Panc1 (cell line): ENCODE results near the gene C16orf90. TPM values are rescaled to one million over a fixed set of nuclear protein-coding genes. Genes with fewer than 3 reads are reported as not detected.

Source experiments
- ATAC-seq: fragments of 200-7000 bp; cut with Tn5 transposase; 2 replicates; pipeline ENCODE4 v1.9.1; 2020; ENCODE audit warnings: mild to moderate bottlenecking, moderate library complexity
- BruUV-seq: library from RNA; stranded (reverse); fragments of 400-500 nt; replicated peaks from 2 replicates; lab custom pipeline; 2021; lab: Mats Ljungman, UMichigan
- CTCF ChIA-PET: fragments of 300-600 bp; sonication (Branson Sonifier 250); formaldehyde crosslinking; loops from one replicate; lab custom pipeline; 2022; ENCODE audit warnings: antibody characterized with exemption; lab: Charles Lee
- POLR2A ChIA-PET: fragments of 300-600 bp; sonication (Branson Sonifier 250); formaldehyde crosslinking; loops from one replicate; lab custom pipeline; 2022; ENCODE audit warnings: antibody characterized with exemption; lab: Charles Lee
- DNase-seq: peaks from one replicate; pipeline ENCODE4 v3.0.0-alpha.2; 2010; ENCODE audit warnings: low read depth, low spot score
- H3K27ac ChIP-seq: 2 replicates; pipeline ENCODE4 v1.5.1; 2011; ENCODE audit warnings: mild to moderate bottlenecking, low read length, inconsistent platforms
- H3K27me3 ChIP-seq: fragments of 200-500 bp; sonication (Bioruptor generic); 2 replicates; pipeline ENCODE4 v1.6.0; 2014; ENCODE audit warnings: low read length, inconsistent platforms; ENCODE audit not compliant: control insufficient read depth, insufficient read depth
- H3K36me3 ChIP-seq: fragments of 200-500 bp; sonication (Bioruptor generic); 2 replicates; pipeline ENCODE4 v1.5.1; 2014; ENCODE audit warnings: inconsistent platforms, mild to moderate bottlenecking, low read length, moderate library complexity; ENCODE audit not compliant: control insufficient read depth, insufficient read depth
- H3K4me1 ChIP-seq: 2 replicates; pipeline ENCODE4 v1.5.1; 2011; ENCODE audit warnings: inconsistent platforms, mild to moderate bottlenecking, low read length, moderate library complexity; ENCODE audit not compliant: control insufficient read depth, insufficient read depth
- H3K4me3 ChIP-seq, 2 experiments: 2 replicates each; pipeline ENCODE4 v1.5.1; 2011 to 2012; ENCODE audit warnings: low read depth in 2 of 2, low read length in 2 of 2, mild to moderate bottlenecking in 2 of 2, inconsistent platforms in 1 of 2, moderate library complexity in 1 of 2
- H3K9me3 ChIP-seq: fragments of 200-500 bp; sonication (Bioruptor generic); 2 replicates; pipeline ENCODE4 v1.5.1; 2014; ENCODE audit warnings: low read depth, mild to moderate bottlenecking, inconsistent platforms, low read length, moderate library complexity; ENCODE audit not compliant: control insufficient read depth, insufficient read depth
- POLR2AphosphoS5 ChIP-seq: IDR thresholded peaks from 2 replicates; pipeline ENCODE4 v1.6.1; 2012; ENCODE audit warnings: mild to moderate bottlenecking, low read depth, low read length, moderate library complexity
- SIN3A ChIP-seq: IDR thresholded peaks from 2 replicates; pipeline ENCODE4 v1.6.1; 2012; ENCODE audit warnings: low read depth, mild to moderate bottlenecking, low read length, moderate library complexity, borderline replicate concordance; ENCODE audit not compliant: insufficient read depth
- TCF7L2 ChIP-seq: IDR thresholded peaks from 2 replicates; pipeline ENCODE4 v1.6.1; 2011; ENCODE audit warnings: mild to moderate bottlenecking, low read depth, low read length, inconsistent platforms
- in situ Hi-C: cut with HindIII; loops from 2 replicates; pipeline ENCODE4 v1.10.0; 2016; ENCODE audit warnings: low sequenced_read_pairs, low pct_unique_long_range_greater_than_20kb
- intact Hi-C: fragments of 100-400 bp; cut with micrococcal nuclease; formaldehyde crosslinking; loops from one replicate; pipeline ENCODE4 v1.10.0; 2022; ENCODE audit not compliant: unreplicated experiment
- total RNA-seq: library from RNA; stranded (reverse); gene quantifications from one replicate; pipeline ENCODE4 v1.2.1, GENCODE V29; 2021; ENCODE audit not compliant: unreplicated experiment
- TF ChIP-seq, protein P1 (sequence below), 2 experiments: IDR thresholded peaks; 2 replicates each; pipeline ENCODE4 v1.6.1; 2011 to 2012; ENCODE audit warnings: low read depth in 2 of 2, control low read depth in 1 of 2, low read length in 1 of 2, mild to moderate bottlenecking in 1 of 2, moderate library complexity in 1 of 2; ENCODE audit not compliant: insufficient read depth in 1 of 2
- TF ChIP-seq, protein P2 (sequence below): fragments of 450-650 bp; IDR thresholded peaks from 2 replicates; pipeline ENCODE4 v1.5.1; 2017; ENCODE audit warnings: mild to moderate bottlenecking

The C16orf90 gene
- total RNA-seq, 1 experiment from 2014 or later, result not detected

DNA sequence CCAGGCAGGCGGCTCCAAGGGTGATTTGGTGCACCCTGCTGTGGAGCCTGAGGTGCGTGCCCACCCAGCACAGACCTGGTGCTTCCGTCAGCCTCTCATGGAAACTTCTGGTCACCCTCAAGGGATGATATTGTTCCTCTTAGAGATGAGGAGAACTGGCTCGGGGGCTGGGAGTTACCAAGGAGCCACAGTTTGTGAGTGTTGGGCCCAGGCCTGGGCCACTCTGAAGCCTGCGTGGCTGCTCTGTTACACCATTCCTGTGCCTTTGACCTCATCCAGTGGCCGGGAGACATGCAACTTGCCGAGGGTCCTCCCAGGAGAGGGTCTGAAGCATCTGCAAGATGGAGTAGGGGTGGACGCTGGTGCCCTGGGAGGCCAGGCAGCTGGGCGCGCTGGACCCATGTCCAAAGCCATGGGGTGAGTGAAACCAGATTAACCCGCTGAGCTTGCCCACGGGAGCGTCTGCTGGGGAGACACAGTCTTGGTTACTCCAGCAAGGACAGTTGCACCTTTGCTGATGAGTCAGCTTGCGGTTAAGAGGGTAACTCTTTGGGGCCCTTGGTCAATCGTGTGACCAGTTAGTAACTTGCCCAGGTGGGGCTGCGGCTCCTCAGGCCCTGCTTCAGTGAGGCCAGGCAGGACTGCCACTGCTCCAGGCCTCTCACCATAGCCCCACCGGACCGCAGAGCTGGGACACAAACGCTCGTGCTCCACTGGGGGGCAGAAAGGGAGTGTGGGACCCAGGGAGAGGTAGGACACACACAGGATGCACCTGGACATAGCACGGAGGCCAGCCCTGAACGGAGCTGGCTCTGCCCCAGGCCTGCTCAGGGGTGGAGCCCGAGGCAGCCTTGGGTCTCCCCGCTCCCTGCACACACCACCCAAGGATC lies 7.5 kb downstream of the C16orf90 start:
- ATAC-seq, result no peak
- TF ChIP-seq, protein P1, sequence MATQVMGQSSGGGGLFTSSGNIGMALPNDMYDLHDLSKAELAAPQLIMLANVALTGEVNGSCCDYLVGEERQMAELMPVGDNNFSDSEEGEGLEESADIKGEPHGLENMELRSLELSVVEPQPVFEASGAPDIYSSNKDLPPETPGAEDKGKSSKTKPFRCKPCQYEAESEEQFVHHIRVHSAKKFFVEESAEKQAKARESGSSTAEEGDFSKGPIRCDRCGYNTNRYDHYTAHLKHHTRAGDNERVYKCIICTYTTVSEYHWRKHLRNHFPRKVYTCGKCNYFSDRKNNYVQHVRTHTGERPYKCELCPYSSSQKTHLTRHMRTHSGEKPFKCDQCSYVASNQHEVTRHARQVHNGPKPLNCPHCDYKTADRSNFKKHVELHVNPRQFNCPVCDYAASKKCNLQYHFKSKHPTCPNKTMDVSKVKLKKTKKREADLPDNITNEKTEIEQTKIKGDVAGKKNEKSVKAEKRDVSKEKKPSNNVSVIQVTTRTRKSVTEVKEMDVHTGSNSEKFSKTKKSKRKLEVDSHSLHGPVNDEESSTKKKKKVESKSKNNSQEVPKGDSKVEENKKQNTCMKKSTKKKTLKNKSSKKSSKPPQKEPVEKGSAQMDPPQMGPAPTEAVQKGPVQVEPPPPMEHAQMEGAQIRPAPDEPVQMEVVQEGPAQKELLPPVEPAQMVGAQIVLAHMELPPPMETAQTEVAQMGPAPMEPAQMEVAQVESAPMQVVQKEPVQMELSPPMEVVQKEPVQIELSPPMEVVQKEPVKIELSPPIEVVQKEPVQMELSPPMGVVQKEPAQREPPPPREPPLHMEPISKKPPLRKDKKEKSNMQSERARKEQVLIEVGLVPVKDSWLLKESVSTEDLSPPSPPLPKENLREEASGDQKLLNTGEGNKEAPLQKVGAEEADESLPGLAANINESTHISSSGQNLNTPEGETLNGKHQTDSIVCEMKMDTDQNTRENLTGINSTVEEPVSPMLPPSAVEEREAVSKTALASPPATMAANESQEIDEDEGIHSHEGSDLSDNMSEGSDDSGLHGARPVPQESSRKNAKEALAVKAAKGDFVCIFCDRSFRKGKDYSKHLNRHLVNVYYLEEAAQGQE (IDR thresholded peaks at IDR 0.05; ENCODE audit: insufficient read depth in 1 of 2, low read depth in 2 of 2, low read length in 1 of 2), result no peak
- TF ChIP-seq, protein P2, sequence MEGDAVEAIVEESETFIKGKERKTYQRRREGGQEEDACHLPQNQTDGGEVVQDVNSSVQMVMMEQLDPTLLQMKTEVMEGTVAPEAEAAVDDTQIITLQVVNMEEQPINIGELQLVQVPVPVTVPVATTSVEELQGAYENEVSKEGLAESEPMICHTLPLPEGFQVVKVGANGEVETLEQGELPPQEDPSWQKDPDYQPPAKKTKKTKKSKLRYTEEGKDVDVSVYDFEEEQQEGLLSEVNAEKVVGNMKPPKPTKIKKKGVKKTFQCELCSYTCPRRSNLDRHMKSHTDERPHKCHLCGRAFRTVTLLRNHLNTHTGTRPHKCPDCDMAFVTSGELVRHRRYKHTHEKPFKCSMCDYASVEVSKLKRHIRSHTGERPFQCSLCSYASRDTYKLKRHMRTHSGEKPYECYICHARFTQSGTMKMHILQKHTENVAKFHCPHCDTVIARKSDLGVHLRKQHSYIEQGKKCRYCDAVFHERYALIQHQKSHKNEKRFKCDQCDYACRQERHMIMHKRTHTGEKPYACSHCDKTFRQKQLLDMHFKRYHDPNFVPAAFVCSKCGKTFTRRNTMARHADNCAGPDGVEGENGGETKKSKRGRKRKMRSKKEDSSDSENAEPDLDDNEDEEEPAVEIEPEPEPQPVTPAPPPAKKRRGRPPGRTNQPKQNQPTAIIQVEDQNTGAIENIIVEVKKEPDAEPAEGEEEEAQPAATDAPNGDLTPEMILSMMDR, result no peak
- TF ChIP-seq TCF7L2 (no peak), SIN3A (no peak), POLR2AphosphoS5 (no peak)
- intact Hi-C loops, result no loop called here
- no peaks in the 10 kb centered on the region for H3K4me1 ChIP-seq
- in situ Hi-C loops, result no loop called here
- no peaks in the 10 kb centered on the region for H3K27me3 ChIP-seq
- no peaks in the 10 kb centered on the region for H3K9me3 ChIP-seq
- BruUV-seq, result no TSS peak
- H3K4me3 ChIP-seq, result no peak overlapping the region
- DNase-seq, result no peak
- ChIA-PET POLR2A (no interaction called here), CTCF (interaction anchor here (0.6 kb wide), 1 partner anchor 26 kb away, joined by 3 read pairs; no protein-coding TSS in a partner anchor)
- no peak overlapping the region for H3K27ac ChIP-seq
- peaks cover 7% of the 10 kb centered on the region; the same call in 1 of the 2 replicates for H3K36me3 ChIP-seq

DNA sequence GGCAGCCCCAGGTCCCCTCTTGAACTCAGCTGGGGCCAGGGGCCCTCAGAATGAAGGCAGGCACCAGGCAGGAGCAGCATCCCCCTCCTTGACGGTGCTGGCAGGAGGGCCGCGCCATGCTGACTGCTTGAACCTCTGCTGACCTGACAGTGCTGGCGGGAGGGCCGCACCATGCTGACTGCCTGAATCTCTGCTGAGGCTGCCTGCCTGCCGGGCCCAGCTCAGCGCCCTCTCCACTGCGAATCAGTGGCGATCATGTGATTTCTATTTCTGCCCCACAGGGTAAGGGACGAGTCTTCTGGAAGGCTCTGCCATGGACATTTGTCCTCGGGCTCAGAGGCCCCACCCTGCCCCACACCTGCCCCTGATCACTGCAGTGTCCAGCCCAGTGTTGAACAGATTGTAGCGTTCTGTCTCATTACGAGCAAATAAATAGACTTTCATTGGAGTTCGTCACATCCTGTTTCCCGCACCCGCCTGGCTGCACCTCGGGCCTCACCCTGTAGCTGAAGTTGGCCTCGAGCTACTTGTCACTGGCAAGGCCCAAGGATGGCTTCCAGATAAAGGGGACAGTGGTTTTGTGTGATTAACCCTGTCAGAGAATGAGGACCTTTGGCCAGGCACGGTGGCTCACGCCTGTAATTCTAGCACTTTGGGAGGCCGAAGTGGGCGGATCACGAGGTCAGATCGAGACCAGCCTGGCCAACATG lies 8.6 kb downstream of the C16orf90 start:
- Histone ChIP-seq H3K36me3 (peaks cover 8% of the 10 kb centered on the region; the same call in 1 of the 2 replicates), H3K27ac (no peak overlapping the region), H3K9me3 (no peaks in the 10 kb centered on the region), H3K4me3 (no peak overlapping the region), H3K27me3 (no peaks in the 10 kb centered on the region), H3K4me1 (no peaks in the 10 kb centered on the region)
- CTCF ChIA-PET, result no interaction called here
- TF ChIP-seq, protein P1 (IDR thresholded peaks at IDR 0.05; ENCODE audit: insufficient read depth in 1 of 2, low read depth in 2 of 2, low read length in 1 of 2), result no peak
- TF ChIP-seq POLR2AphosphoS5 (no peak), TCF7L2 (no peak), SIN3A (no peak)
- TF ChIP-seq, protein P2, result no peak
- intact Hi-C loops (no loop called here), in situ Hi-C loops (no loop called here)
- DNase-seq (no peak), ATAC-seq (no peak)
- BruUV-seq, result no TSS peak
- POLR2A ChIA-PET, result no interaction called here
